NCI-H1048 (cell line): Measurements from ENCODE around the gene WDFY3.

ENCODE experiments used
- DNase-seq: peaks from one replicate; lab custom pipeline; 2025; lab: John Stamatoyannopoulos, UW

WDFY3 gene

DNA sequence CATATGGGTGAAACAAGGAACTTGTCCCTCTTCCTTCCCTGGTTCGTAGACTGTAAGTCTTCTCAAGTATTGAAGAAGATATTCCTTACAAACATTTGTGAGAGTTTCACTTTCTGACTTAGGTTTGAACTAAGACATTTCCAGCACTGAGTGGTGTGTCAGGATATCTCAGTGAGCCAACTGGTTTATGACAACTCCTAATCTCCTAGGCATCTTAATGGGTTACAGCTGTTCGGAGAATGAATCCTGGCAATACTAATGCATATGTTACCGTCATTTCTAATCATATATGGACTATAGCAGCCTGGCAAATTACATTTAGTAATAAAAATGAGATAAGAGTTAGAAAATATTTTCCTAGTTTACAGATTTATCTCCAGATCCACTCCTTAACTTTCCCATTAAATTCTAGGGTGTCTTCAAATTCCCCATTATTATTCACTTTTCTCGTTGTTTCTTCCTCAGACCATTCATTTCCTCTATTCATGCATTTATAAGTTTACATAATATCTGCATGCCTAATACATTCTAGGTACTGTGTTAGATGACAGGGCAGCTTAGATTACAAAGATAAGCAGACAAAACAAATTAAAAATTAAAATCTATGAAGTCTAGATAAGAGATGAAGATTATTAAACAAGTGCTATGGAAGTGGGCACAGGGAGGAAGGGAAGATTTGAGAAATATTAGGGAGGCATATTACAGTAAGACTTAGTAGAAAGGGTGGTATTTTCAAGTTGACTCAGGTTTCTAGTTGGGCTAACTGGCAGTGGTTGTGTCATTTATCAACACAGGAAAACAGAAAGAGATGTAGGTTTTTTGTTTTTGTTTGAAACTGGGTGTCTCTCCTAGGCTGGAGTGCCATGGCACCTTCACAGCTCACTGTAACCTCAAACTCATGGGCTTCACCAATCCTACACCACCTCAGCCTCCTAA, 173.9 kb downstream of the WDFY3 start:
- DNase-seq, result no peak

DNA sequence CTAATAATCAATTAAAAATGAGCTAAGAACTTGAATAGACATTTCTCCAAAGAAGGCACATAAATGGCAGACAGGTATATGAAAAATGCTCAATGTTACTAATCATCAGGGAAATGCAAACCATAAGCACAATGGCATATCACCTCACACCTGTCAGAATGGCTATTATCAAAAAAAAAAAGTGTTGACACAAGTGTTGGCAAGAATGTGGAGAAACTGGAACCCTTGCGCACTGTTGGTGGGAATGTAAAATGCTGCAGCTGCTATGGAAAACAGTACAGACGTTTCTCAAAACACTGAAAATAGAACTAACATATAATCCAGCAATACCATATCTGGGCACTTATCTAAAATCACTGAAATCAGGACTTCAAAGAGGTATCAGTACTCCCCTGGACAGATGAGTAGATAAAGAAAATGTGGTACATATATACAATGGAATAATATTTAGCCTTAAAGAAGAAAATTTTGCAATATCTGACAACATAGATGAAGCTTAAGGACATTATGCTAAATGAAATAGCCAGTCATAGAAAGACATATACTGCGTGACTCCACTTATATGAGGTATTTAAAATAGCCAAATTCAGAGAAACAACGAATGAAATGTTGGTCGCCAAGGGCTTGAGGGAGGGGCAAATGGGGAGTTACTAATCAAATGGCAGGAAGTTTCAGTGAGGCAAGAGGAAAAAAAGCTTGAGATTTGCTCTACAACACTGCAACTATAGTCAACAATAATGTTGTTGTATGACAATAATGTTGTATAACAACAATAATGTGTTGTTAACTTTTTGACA, 175.5 kb downstream of the WDFY3 start:
- DNase-seq, result no peak

DNA sequence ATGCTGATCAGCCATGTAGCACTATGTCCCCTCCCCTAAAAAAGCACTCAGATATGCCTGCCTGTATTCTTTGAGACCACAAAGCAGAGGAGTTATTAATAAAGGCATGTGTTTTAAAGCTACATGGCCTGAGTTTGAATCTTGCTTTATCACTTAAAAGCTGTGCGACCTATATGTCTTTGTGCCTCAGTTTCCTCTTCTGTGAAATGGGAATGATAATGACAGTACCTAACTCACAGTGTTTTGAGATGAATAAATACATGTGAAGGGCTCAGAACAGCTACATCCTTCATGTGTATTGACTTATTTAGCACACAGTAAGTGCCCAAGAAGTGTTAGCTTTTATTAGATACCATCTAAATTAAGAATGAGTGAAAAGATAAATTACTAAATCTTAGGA, 180.0 kb downstream of the WDFY3 start:
- no peak for DNase-seq

DNA sequence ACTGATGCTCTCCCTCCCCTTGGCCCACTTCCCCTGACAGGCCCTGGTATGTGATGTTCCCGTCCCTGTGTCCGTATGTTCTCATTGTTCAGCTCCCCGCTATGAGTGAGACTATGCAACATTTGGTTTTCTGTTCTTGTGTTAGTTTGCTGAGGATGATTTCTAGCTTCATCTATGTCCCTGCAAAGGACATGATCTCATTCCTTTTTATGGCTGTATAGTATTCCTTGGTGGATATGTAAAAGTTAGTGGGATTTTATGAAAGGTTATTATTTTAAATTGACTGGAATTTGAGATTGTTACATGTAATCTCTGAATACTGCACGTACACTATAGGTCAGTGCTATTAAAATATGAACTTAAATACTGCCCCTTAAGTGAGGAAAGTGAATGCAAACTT, 184.0 kb downstream of the WDFY3 start:
- DNase-seq, result no peak

DNA sequence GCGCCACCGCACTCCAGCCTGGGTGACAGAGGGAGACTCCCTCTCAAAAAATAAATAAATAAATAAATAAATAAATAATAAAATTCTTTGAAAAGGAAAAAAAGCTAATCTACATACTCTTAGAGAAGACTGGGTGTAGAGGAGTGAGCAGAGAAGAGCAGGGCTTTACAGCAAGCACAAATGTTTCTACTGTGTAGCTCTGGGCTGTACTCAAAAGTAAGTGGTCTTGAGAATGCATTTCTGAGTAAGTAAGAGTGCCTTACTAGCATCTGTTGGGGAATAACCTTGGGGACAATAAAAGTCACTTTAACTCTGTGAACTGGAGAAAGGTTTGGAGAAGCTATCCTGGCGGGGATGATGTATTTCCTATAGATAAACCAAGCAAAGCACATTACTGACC, 185.8 kb downstream of the WDFY3 start:
- no peak for DNase-seq

DNA sequence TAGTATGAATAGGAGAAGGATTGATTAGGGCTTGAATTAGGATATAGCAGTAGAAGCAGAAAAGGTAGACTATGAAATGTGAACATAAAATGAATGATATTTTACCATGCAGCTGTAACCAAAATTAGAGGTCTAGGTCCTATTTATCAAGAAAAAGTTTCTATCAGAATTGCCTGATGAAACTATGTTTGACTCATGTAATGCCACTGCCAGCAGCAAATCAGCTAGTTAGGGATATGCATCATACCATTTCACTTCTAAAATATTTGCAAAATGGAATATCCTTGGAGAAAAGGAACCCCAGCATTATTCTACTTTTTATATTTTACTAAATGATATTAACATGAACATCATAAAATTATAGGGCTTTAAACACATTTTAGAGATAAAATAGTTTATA, 188.4 kb downstream of the WDFY3 start:
- DNase-seq, result no peak

DNA sequence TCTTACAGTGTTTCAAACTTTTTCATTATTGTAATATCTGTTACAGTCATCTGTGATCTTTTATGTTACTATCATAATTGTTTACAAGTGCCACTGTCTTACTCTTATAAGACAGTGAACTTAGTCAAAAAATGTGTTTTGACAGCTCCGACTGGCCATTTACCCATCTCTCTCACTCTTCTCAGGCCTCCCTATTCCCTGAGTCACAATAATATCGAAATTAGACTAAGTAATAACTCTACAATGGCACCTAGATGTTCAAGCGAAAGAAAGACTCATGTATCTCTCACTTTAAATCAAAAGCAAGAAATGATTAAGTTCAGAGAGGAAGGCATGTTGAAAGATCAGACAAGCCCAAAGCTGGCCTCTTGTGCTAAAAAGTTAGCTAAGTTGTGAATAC, 199.3 kb downstream of the WDFY3 start:
- DNase-seq, result no peak

DNA sequence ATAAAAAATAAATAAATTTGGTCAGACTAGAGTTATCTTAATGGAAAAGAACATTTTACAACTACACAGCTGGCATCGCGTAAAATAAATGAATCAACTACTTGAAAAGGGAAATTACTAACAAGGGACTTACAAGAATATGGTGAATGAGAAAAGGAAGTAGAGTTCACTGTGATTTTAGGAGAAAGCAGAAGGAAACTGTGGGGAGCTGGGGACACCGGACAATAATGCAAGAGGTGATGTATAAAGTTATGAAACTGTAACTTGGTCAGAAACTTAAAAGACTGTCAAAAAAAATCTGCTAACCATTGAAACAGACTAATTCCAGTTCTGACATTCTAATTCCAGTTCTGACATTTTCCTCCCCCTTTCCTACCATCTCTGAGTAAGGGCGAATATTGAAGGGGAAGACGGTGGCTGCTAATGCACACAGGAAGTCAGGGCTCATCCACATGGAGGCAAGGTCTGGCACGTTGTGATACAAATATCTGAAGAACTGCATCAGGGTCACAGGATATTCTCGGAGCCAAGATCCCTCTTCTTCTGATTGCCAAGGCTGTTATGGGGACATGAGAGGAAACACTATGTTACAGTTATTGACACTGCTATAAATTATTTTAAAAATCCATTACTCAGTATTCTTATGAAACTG, 213.0 kb downstream of the WDFY3 start:
- no peak for DNase-seq

DNA sequence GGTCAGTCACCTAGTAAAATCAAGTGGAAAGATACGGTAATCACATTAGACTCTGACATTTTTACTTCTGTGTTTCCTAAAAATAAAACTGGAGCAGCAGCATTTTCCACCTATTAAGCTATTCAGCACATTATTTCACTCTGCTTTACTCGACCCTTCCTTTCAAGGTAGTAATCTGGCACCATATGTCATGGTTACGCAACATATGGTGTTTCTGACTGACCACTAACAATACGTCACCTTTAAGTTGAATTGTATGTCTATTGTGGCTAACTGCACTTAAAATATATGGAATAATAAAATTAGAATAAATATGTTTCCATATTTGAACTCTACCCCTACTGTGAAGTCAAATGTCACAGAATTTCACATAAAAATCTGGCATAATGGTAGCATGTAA, 214.8 kb downstream of the WDFY3 start:
- no peak for DNase-seq

DNA sequence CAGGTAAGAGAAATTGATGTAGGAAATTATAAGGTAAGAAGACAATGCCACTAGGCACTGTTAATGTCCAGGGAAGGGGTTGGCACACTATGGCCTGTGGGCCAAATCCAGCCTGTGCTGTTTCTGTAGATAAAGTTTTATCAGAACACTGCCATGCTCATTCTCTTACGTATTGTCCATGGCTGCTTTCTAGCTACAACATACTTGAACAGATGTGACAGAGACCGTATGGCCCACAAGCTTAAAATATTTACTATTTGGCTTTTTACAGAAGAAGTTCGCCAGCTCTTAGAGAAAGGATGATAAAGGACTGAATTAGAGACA, 215.6 kb downstream of the WDFY3 start:
- DNase-seq, result no peak

DNA sequence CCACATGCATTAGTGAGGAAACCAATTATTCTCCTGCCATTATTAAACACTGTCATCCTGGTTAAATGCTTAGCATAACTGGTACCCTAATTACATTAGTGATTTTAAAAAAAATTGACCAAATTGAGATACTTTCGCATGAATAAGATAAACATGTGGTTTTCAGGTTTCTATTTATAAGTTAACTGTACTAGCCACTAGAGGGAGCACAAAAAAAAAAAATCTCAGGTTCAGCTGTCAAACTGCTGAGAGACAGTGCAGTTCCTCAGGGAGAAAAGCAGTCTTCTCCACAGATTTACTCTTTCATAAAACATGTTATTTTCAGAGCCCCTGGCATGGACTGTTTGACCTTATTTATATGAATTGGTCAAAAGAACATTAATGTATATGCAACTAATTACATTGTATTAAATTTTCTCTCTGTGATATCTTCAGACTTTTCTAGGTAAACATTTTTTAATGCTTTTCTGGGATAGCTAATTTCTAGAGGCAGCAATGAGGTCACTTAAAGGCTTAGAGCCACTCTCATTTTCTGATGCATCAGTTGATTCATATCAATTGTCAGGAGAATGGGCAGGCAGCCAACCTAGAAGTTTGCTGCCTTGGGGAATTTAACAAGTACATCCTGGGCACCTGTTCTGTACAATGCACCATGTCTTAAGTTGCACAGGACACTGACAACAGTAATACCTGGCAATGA, 216.1 kb downstream of the WDFY3 start:
- no peak for DNase-seq

DNA sequence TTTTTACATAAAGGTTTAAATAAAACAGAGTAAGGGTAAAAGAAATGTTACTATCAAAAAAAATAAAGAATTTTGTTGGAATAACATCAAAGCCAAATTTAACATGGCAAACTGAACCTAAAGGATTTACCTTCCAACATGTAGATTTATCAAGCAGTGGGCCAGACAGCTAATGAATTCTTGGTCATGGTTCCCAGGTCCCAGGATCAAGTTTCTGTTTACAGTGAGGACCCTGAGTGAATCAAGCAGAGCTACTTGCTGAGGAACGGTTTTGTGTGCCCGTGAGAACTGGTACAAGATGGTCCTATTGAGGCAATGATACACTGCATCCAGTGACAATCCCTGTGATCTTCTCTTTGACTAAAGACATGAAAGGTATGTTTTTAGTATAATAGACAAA, 226.4 kb downstream of the WDFY3 start:
- no peak for DNase-seq

DNA sequence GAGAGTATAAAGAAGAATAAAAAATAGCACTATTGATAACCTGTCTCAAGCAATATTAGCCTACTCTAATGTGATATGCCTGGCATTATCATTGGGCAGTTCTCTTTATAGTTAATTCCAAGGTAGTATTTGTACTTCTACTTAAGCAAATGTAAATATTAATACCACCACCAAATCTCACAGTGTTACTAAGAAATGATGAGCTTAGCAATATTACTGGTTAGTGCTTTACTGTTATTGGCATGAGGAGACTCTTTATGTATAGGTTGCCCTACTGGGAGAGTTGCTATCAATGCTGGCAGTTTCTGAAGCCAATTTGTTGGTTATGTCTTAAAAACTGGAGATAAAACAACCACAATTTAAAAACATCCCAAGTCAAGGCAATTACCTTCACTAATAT, 227.9 kb downstream of the WDFY3 start:
- DNase-seq, result no peak

DNA sequence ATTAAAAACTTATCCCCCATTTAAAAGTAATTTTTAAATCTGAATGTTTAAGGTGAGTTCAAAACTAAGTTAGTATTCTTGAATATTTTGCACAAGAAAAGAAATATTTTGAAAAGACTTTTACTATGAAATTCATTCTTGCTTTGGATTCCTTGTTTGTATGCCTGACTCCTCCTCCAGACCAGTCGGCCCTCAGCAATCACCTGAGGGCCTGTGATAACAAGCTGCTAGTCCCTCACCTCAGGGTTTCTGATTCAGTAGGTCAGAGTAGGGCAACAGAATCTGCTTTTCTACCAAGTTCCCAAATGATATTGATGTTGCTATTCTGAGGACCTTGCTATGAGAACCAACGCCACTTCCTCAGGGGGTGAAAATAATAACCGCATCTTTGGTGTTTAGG, 228.8 kb downstream of the WDFY3 start:
- no peak for DNase-seq

DNA sequence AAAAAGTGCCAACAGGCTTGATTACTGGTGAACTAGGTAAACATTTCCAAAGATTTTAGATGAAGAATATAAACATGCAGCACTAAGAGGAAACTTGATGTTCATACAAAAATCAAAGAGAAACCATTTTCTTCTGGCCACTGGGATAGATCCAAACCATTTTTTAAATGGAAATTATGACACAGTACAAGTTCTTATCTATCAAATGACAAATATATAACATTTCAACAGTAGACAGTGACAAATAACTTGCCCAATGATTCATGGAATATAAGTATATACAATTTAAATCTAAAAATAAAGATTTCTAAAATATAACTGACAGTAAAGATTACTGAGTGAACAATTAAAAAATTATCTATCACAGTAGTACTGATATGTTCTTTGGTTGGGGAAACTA, 232.5 kb downstream of the WDFY3 start:
- no peak for DNase-seq

DNA sequence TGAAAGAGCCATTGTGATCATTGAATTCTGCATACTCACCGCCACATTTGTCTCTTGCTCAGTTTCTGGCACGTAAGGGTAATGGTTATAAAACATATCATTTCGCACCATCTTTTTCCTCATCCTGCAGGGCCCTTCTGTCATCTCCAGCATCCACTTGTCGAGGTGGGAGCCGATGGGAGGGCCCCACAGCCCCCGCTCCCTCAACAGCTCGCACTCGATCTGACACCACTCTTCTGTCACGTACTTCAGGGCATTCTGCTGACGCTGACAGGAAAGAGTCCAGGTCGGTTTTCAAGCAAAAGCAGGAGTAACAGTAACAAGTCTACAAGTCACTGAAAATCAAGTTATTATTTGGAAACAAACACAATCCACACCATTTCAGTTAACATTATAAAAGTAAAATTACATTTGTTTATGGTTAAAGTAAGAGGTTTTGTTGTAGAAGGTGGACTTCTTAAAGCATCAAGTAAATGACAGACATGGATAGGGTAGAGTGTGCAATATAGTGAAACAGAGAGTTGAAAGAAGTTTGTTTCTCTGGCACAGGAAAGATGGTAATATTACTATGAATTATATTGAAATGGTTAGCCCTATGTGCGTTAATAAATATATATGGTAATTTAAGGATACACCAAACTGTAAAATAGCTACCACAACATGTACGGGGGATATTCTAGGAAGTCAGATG, 233.0 kb downstream of the WDFY3 start:
- no peak for DNase-seq

DNA sequence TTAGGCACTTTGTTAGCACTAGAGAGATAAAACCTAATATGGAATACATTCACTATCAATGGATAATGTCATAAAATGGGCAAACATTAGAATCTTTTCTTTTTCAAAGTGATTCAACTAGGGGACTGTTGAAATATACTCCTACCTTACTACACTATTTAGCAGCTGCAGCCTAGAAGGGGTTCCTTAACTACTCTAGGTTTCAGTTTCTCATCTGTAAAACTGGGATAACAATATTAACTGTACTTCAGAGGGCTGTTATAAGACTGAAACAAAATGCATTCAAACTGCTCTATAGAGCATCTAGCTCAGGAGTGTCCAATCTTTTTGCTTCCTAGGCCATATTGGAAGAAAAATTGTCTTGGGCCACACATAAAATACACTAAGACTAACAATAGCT, 236.1 kb downstream of the WDFY3 start:
- DNase-seq, result no peak

DNA sequence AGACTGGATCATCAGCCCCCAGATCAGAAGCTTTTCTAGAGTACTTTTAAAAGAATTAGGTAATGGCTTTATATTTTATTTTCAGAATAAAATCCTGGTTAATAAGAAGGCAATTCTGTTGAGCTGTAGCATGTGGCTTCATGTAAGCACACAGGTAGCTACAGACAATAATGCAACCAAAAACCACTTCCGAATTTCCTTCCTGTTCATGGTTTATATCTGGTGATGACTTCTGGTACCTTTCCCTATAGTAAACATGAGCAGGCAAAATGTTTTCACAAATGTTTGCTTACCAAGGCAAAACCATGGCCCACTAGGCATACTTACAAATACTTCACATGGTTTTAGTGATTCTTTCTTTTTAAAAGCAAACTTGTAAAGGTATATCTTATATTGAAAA, 239.0 kb downstream of the WDFY3 start:
- no peak for DNase-seq

DNA sequence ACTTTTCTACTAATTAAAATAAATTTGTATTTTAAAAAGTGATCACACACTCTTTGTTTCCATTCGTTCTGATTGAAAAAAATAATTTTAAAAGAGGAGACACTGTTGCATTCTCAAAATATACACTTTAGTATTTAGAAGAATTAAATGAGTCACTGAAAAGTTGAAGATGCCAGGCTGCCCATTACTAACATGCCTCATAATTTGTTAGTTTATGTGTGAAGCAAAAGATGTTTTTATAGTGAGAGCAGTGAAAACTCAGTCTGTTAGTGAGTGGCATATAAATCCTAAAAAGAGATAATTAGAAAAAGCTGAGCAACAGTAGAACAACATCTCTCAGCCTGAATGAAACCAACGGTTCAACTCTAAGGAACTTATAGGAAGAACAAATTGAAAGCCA, 240.1 kb downstream of the WDFY3 start:
- DNase-seq, result no peak

DNA sequence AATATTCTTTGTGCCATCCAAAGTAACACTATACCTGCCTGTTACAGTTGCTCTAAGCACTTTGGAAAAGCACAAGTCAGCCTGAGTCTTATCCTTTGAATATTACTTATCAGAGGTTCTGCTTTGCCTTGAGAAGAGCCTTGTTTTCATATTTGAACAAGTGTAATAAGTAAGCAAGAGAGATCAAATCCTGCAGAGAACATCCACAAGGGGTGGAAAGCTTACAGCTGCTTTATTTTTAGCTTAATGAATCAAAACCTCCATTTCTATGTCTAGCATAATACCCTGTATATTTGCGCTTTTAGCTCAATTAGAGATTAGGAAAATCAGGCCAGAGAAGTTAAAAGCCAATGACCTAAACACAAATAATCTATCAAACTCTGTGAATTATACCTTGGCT, 243.8 kb downstream of the WDFY3 start:
- no peak for DNase-seq

DNA sequence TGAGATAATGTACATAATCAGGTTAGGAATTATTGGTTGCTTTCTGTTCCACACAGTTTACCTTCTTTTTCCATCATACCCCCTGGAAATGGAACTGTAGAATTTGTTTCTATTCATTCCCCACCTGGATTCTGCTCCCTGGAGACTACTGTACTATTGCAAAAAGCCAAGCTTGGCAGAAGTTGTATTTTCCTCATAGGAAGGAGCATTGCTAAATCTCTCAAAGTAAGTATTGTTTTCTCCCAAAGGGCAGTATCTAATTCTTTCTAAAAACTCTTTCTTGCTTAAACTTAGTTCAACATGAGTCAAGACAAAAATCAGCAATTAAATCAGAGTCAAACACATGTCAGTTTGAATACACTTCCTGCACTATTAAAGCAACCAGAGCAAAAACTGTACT, 247.4 kb downstream of the WDFY3 start:
- DNase-seq, result no peak

DNA sequence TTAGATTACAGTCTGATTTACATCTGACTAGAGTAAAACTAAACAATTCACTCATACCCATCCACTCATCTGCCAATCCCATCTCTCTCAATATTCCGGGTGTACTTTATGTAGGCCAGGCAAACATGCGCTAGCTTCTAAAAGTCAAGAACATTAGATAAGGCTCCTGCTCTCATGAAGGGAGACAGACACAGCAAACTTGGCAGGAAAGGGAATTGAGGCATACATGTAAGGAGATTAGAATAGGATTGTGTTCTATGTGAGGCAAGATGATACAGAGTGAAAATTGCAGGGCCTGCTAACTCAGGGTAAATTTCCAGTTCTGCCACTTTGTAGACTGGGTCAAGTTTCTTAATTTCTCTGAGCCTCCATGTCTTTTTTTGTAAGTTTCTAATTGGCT, 247.8 kb downstream of the WDFY3 start:
- DNase-seq, result no peak
